Motor neuron (in vitro differentiated cells): ENCODE results near the gene PTTG1IP. TPM values are rescaled to one million over a fixed set of nuclear protein-coding genes. Genes with fewer than 3 reads are reported as not detected.

Experiments used
- total RNA-seq, 8 experiments: library from RNA; unstranded; fragments of 300-600 nt; gene quantifications; 2 replicates each; pipeline versions ENCODE4 v1.2.3 to v1.2.4, GENCODE V29; 2022

The PTTG1IP gene
- total RNA-seq, 8 experiments from 2014 or later, result 62.1 to 226 (median 85.5) TPM

Other genes starting within 250 kb of the PTTG1IP start
- 1 to 10 TPM in 1 of 8 experiments, under 1 TPM in 4, not detected in 3; 0.18 to 1.0 (median 0.46) TPM for gene KRTAP10-9, start 246.6 kb downstream of the PTTG1IP start, total RNA-seq
- 1 to 10 TPM in 1 of 8 experiments, under 1 TPM in 3, not detected in 4; 0.17 to 1.1 (median 0.51) TPM for gene KRTAP10-10, start 236.3 kb downstream of the PTTG1IP start, total RNA-seq
- gene KRTAP10-11, start 227.3 kb downstream of the PTTG1IP start, total RNA-seq, result under 1 TPM in 2 of 8 experiments, not detected in 6; 0.49 to 0.66 TPM
- not detected for gene KRTAP12-4, start 219.0 kb downstream of the PTTG1IP start, total RNA-seq
- gene KRTAP12-3, start 215.8 kb downstream of the PTTG1IP start, total RNA-seq, result not detected
- not detected for gene KRTAP12-2, start 206.8 kb downstream of the PTTG1IP start, total RNA-seq
- under 1 TPM in 1 of 8 experiments, not detected in 7; 0.90 TPM for gene KRTAP12-1, start 191.5 kb downstream of the PTTG1IP start, total RNA-seq
- under 1 TPM in 3 of 8 experiments, not detected in 5; 0.29 to 0.85 (median 0.56) TPM for gene KRTAP10-12, start 176.5 kb downstream of the PTTG1IP start, total RNA-seq
- under 1 TPM in 7 of 8 experiments, not detected in 1; 0.21 to 0.66 (median 0.31) TPM for gene TSPEAR, start 162.1 kb downstream of the PTTG1IP start, total RNA-seq
- gene UBE2G2, start 71.9 kb downstream of the PTTG1IP start, total RNA-seq, result 100 to 1,000 TPM in 2 of 8 experiments, 10 to 100 TPM in 6; 32.6 to 142 (median 54.7) TPM
- gene SUMO3, start 55.6 kb downstream of the PTTG1IP start, total RNA-seq, result 100 to 1,000 TPM in 1 of 8 experiments, 10 to 100 TPM in 7; 46.6 to 103 (median 56.9) TPM
- under 1 TPM in 5 of 8 experiments, not detected in 3; 0.05 to 0.85 (median 0.56) TPM for gene ITGB2, start 47.2 kb upstream of the PTTG1IP start, total RNA-seq
- gene SLX9, start 66.3 kb upstream of the PTTG1IP start, total RNA-seq, result 10 to 100 TPM in 7 of 8 experiments, 1 to 10 TPM in 1; 9.8 to 41.2 (median 15.3) TPM
- 10 to 100 TPM in 4 of 8 experiments, 1 to 10 TPM in 4; 3.7 to 18.4 (median 8.2) TPM for gene ADARB1, start 200.9 kb upstream of the PTTG1IP start, total RNA-seq